Sigmoid colon (tissue), 4 donors: Measurements from ENCODE around the gene PHOX2A.

ENCODE experiments used
- CTCF ChIP-seq, 4 experiments: fragments of 450-650 bp in 3 of 4; fragments of 200-600 bp in 1 of 4; IDR thresholded peaks; one replicate each; pipeline ENCODE4 v1.5.1; 2016 to 2019; ENCODE audit warnings: antibody characterized with exemption in 4 of 4, mild to moderate bottlenecking in 3 of 4, moderate library complexity in 2 of 4
- POLR2A ChIP-seq, 2 donors: fragments of 450-650 bp; IDR thresholded peaks; one replicate each; pipeline ENCODE4 v1.6.1; 2016; ENCODE audit warnings: antibody characterized with exemption in 2 of 2, mild to moderate bottlenecking in 2 of 2, moderate library complexity in 2 of 2
- POLR2AphosphoS5 ChIP-seq, 4 donors: sonication (generic); formaldehyde crosslinking; IDR thresholded peaks; one replicate each; pipeline ENCODE4 v1.6.1; 2017; ENCODE audit warnings: antibody characterized with exemption in 4 of 4

- TF ChIP-seq POLR2AphosphoS5 (IDR thresholded peaks at IDR 0.05) = no peak
- TF ChIP-seq CTCF (IDR thresholded peaks at IDR 0.05) = no peak
- TF ChIP-seq POLR2A (IDR thresholded peaks at IDR 0.05) = no peak
These were observed 16.4 kb downstream of the PHOX2A start for GRCh38 chr11:72227316-72228228.
